Caco-2 (cell line): ENCODE results near the gene DLGAP4. TPM values are rescaled to one million over a fixed set of nuclear protein-coding genes. Genes with fewer than 3 reads are reported as not detected.

Source experiments
- BruUV-seq: library from RNA; stranded (reverse); fragments of 400-500 nt; replicated peaks from 2 replicates; lab custom pipeline; 2021; lab: Mats Ljungman, UMichigan
- CTCF ChIA-PET: fragments of 300-600 bp; sonication (Branson Sonifier 250); formaldehyde crosslinking; loops from one replicate; lab custom pipeline; 2022; ENCODE audit warnings: antibody characterized with exemption; lab: Charles Lee
- POLR2A ChIA-PET: fragments of 300-600 bp; sonication (Branson Sonifier 250); formaldehyde crosslinking; loops from one replicate; lab custom pipeline; 2022; ENCODE audit warnings: antibody characterized with exemption; lab: Charles Lee
- DNase-seq, 2 experiments: peaks; one replicate each; pipeline versions ENCODE4 v3.0.0 to v3.0.0-alpha.2; 2020 to 2022
- H3K27me3 ChIP-seq: replicated peaks from 2 replicates; pipeline ENCODE4 v1.6.0; 2011; ENCODE audit warnings: low read length; ENCODE audit not compliant: control insufficient read depth, insufficient read depth
- H3K36me3 ChIP-seq: 2 replicates; pipeline ENCODE4 v1.5.1; 2011; ENCODE audit warnings: low read length; ENCODE audit not compliant: control insufficient read depth, insufficient read depth
- H3K4me1 ChIP-seq: fragments of 250-450 bp; sonication (Bioruptor Pico); 2 replicates; pipeline ENCODE4 v1.5.1; 2020; ENCODE audit warnings: mild to moderate bottlenecking
- H3K4me3 ChIP-seq: 2 replicates; pipeline ENCODE4 v1.5.1; 2011; ENCODE audit warnings: low read depth, mild to moderate bottlenecking, control low read depth, low read length
- H3K9me3 ChIP-seq: fragments of 250-450 bp; sonication (Bioruptor Pico); 2 replicates; pipeline ENCODE4 v1.5.1; 2020; ENCODE audit warnings: mild to moderate bottlenecking, moderate library complexity
- H3K27ac Mint-ChIP-seq: one replicate; pipeline ENCODE4 v1.8.0; 2022; ENCODE audit warnings: mixed read lengths; ENCODE audit not compliant: unreplicated experiment
- H3K27me3 Mint-ChIP-seq: one replicate; pipeline ENCODE4 v1.8.0; 2022; ENCODE audit warnings: mixed read lengths; ENCODE audit not compliant: insufficient read depth, unreplicated experiment
- H3K36me3 Mint-ChIP-seq: one replicate; pipeline ENCODE4 v1.8.0; 2022; ENCODE audit warnings: mild to moderate bottlenecking, mixed read lengths; ENCODE audit not compliant: insufficient read depth, unreplicated experiment
- H3K4me1 Mint-ChIP-seq: one replicate; pipeline ENCODE4 v1.8.0; 2022; ENCODE audit warnings: low read depth, mixed read lengths; ENCODE audit not compliant: unreplicated experiment
- H3K4me3 Mint-ChIP-seq: one replicate; pipeline ENCODE4 v1.8.0; 2022; ENCODE audit warnings: mild to moderate bottlenecking, moderate library complexity, mixed read lengths; ENCODE audit not compliant: unreplicated experiment
- H3K9me3 Mint-ChIP-seq: one replicate; pipeline ENCODE4 v1.8.0; 2022; ENCODE audit warnings: mixed read lengths; ENCODE audit not compliant: unreplicated experiment
- intact Hi-C: fragments of 100-400 bp; cut with micrococcal nuclease; formaldehyde crosslinking; loops from one replicate; pipeline ENCODE4 v1.10.0; 2022; ENCODE audit not compliant: unreplicated experiment
- total RNA-seq: library from RNA; stranded (reverse); gene quantifications from 2 replicates; pipeline ENCODE4 v1.2.3, GENCODE V29; 2022
- TF ChIP-seq, protein P1 (sequence below), 2 experiments: fragments of 200-600 bp in 1 of 2; IDR thresholded peaks; 1 replicate in 1 of 2; 2 replicates in 1 of 2; pipeline versions ENCODE4 v1.5.1 to v1.8.0; 2011 to 2022; ENCODE audit warnings: antibody characterized with exemption in 1 of 2, control low read depth in 1 of 2, inconsistent platforms in 1 of 2, low read depth in 1 of 2, low read length in 1 of 2, mild to moderate bottlenecking in 1 of 2, moderate library complexity in 1 of 2; ENCODE audit not compliant: insufficient read depth in 1 of 2, severe bottlenecking in 1 of 2, unreplicated experiment in 1 of 2

The DLGAP4 gene
- total RNA-seq, 1 experiment from 2014 or later, result 122 TPM

DNA sequence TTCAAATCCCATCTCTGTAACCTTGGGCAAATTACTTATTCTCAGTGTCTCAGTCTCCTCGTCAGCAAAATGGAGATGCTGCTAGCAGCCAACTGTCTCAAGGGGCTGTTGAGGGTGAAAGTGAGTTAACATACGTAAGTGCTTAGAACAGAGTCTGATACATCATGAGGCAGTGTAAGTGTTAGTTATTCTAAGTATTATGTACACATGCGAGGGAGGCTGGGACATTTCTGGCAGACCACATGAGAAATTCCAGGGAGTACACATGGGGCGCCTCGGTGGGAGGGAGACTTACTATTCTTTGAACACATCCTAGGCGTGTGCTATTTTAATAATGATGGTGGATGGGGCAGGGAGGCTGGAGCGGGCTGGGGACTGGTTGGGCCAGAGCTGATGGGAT, 99.1 kb downstream of the DLGAP4 start:
- H3K36me3 ChIP-seq, result no peaks in the 10 kb centered on the region
- TF ChIP-seq, protein P1, sequence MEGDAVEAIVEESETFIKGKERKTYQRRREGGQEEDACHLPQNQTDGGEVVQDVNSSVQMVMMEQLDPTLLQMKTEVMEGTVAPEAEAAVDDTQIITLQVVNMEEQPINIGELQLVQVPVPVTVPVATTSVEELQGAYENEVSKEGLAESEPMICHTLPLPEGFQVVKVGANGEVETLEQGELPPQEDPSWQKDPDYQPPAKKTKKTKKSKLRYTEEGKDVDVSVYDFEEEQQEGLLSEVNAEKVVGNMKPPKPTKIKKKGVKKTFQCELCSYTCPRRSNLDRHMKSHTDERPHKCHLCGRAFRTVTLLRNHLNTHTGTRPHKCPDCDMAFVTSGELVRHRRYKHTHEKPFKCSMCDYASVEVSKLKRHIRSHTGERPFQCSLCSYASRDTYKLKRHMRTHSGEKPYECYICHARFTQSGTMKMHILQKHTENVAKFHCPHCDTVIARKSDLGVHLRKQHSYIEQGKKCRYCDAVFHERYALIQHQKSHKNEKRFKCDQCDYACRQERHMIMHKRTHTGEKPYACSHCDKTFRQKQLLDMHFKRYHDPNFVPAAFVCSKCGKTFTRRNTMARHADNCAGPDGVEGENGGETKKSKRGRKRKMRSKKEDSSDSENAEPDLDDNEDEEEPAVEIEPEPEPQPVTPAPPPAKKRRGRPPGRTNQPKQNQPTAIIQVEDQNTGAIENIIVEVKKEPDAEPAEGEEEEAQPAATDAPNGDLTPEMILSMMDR (IDR thresholded peaks at IDR 0.05; ENCODE audit: insufficient read depth in 1 of 2, low read depth in 1 of 2, low read length in 1 of 2, severe bottlenecking in 1 of 2, unreplicated experiment in 1 of 2), result no peak
- 0 out of 2 replicates have a peak, but pooled peaks cover 5% of the 10 kb centered on the region for H3K4me1 ChIP-seq
- H3K4me3 ChIP-seq, result no peak overlapping the region
- H3K27me3 Mint-ChIP-seq, result peaks cover 17% of the 10 kb centered on the region
- POLR2A ChIA-PET, result no interaction called here
- no peak overlapping the region for H3K27ac Mint-ChIP-seq
- no TSS peak for BruUV-seq
- H3K4me3 Mint-ChIP-seq, result no peak overlapping the region
- H3K9me3 ChIP-seq, result no peaks in the 10 kb centered on the region
- H3K27me3 ChIP-seq, result no peaks in the 10 kb centered on the region
- H3K9me3 Mint-ChIP-seq, result no peaks in the 10 kb centered on the region
- peaks cover 6% of the 10 kb centered on the region for H3K4me1 Mint-ChIP-seq
- intact Hi-C loops, result no loop called here
- no peak for DNase-seq
- CTCF ChIA-PET, result no interaction called here
- H3K36me3 Mint-ChIP-seq, result no peaks in the 10 kb centered on the region

DNA sequence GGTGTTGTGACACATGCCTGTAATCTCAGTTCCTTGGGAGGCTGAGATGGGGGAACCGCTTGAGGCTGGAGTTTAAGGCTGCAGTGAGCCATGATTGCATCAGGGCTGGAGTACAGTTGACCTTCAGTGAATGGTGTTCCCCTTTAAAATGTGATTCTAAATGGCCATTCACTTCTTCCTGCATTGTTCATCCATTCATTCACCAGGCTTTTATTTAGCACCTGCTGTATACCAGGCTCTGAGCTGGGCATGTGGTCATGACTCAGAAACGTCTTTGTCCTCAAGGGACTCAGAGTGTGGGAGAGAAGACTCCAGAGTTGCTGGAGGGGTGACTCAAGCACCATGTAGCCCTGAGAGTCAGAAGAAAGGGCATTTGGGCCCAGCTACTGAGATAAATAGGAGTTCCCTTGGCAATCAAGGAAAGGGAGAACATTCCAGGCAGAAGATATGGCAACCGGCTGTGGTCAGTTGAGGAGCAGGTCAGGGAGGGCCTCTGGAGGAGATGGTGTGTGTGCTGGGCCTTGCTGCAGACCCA, 101.1 kb downstream of the DLGAP4 start:
- Mint-ChIP-seq H3K9me3 (no peaks in the 10 kb centered on the region), H3K4me1 (peaks cover 6% of the 10 kb centered on the region), H3K4me3 (no peak overlapping the region), H3K27me3 (peaks cover 17% of the 10 kb centered on the region), H3K36me3 (no peaks in the 10 kb centered on the region), H3K27ac (peak overlapping the region; percentile 58)
- DNase-seq, result no peak
- intact Hi-C loops, result no loop called here
- Histone ChIP-seq H3K36me3 (no peaks in the 10 kb centered on the region), H3K27me3 (peaks cover under 1% of the 10 kb centered on the region; the same call in 1 of the 2 replicates), H3K4me3 (no peak overlapping the region), H3K4me1 (0 out of 2 replicates have a peak, but pooled peaks cover 5% of the 10 kb centered on the region), H3K9me3 (no peaks in the 10 kb centered on the region)
- TF ChIP-seq, protein P1 (IDR thresholded peaks at IDR 0.05; ENCODE audit: insufficient read depth in 1 of 2, low read depth in 1 of 2, low read length in 1 of 2, severe bottlenecking in 1 of 2, unreplicated experiment in 1 of 2), result no peak
- POLR2A ChIA-PET, result no interaction called here
- CTCF ChIA-PET, result interaction anchor here (1.4 kb wide), 1 partner anchor 7 kb away, joined by 5 read pairs; no protein-coding TSS in a partner anchor
- no TSS peak for BruUV-seq

- H3K36me3 ChIP-seq, result no peaks in the 10 kb centered on the region
- CTCF ChIA-PET, result interaction anchor here (1.1 to 1.4 kb wide), 2 partner anchors 8 to 137 kb away, joined by 3 to 5 read pairs; no protein-coding TSS in a partner anchor
- Mint-ChIP-seq H3K36me3 (no peaks in the 10 kb centered on the region), H3K4me3 (no peak overlapping the region), H3K4me1 (peaks cover 6% of the 10 kb centered on the region), H3K27me3 (peaks cover 15% of the 10 kb centered on the region), H3K9me3 (no peaks in the 10 kb centered on the region), H3K27ac (no peak overlapping the region)
- intact Hi-C loops, result no loop called here
- no peak overlapping the region for H3K4me3 ChIP-seq
- POLR2A ChIA-PET, result no interaction called here
- no peaks in the 10 kb centered on the region for H3K9me3 ChIP-seq
- TF ChIP-seq, protein P1 (IDR thresholded peaks at IDR 0.05; ENCODE audit: insufficient read depth in 1 of 2, low read depth in 1 of 2, low read length in 1 of 2, severe bottlenecking in 1 of 2, unreplicated experiment in 1 of 2), result no peak
- no peak for DNase-seq
- no TSS peak for BruUV-seq
- 0 out of 2 replicates have a peak, but pooled peaks cover 5% of the 10 kb centered on the region for H3K4me1 ChIP-seq
- H3K27me3 ChIP-seq, result peaks cover 2% of the 10 kb centered on the region; the same call in 1 of the 2 replicates
Observed at GRCh38 chr20:36408219-36408618, 102.1 kb downstream of the DLGAP4 start.
